ENCODE results near the gene GALK1. TPM values are rescaled to one million over a fixed set of nuclear protein-coding genes. Genes with fewer than 3 reads are reported as not detected.
A peak's percentile ranks its signal among the peaks of the same experiment; 100 is the strongest.

The GALK1 gene
- polyA plus RNA-seq, 3 donors: 44.8 to 108 (median 84.3) TPM

DNA sequence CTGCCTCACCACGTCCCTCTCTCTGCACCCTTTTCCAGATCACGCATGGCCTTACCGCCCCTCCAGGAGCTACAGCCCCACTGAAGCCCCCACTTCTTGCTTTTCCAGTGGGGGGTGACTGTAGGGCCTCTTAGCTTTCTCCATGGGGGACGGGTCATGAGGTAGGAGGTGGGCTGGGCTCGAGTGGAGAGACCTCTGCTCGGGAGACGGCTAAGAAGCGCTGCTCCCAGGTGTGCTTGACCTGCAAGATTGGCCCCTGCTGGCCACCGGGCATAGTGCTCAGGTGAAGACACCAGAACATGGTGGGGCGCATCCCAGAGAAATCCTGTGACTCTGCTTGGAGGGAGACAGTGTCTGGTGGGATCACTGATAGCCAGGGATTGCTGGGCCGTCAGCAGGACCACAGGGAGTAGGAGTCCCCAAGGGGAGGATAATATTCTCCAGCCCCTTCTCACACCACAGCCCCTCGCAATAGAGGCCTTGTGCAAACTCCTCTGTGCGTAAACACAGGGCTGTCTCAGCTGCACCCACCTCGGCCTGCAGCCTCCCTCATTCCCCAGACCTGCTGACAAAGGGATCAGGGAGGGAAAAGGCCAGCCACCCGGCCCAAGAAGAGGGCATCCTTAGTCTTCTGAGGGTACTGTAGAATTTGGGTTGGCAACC is 8.9 kb upstream of the GALK1 start:
- no peak overlapping the region for H3K4me2 ChIP-seq (replicated peaks; ENCODE audit: extremely low read depth, low read length, poor library complexity, severe bottlenecking)
- TF ChIP-seq CTCF (IDR thresholded peaks at IDR 0.05): no peak
- Mint-ChIP-seq H3K9me3 (peaks cover 0 to 8% (median 0%) of the 10 kb centered on the region in 7 donors), H3K4me1 (peaks cover 21% of the 10 kb centered on the region), H3K27ac (peak overlapping the region in 4 of 7 donors; percentile 20 to 87 (median 62)), H3K27me3 (ENCODE audit: low read depth in 3 of 3) (no peaks in the 10 kb centered on the region), H3K4me3 (no peak overlapping the region), H3K36me3 (peaks cover 25 to 48% of the 10 kb centered on the region in 2 donors)
- H3K27ac ChIP-seq (ENCODE audit: low read depth in 1 of 2, low read length in 2 of 2): peak overlapping the region; percentile 11 to 16
- no peak overlapping the region for H3K4me3 ChIP-seq (replicated peaks in 1 of 3; ENCODE audit: low read depth in 2 of 3, low read length in 3 of 3)
- no peak overlapping the region for H3K9ac ChIP-seq (ENCODE audit: insufficient read depth, low read length, poor library complexity, severe bottlenecking)
- H3K9me3 ChIP-seq (replicated peaks in 1 of 2; ENCODE audit: control insufficient read depth in 1 of 2, insufficient read depth in 1 of 2, low read length in 2 of 2): no peaks in the 10 kb centered on the region
- DNase-seq: peak in 1 of 3 donors; percentile 17
- H3K4me1 ChIP-seq (ENCODE audit: control insufficient read depth in 1 of 2, insufficient read depth in 2 of 2, low read length in 2 of 2): peaks cover 17 to 22% of the 10 kb centered on the region in 2 donors
- H3K36me3 ChIP-seq (replicated peaks in 1 of 2; ENCODE audit: control insufficient read depth in 1 of 2, insufficient read depth in 2 of 2, low read length in 2 of 2): peaks cover 21 to 39% of the 10 kb centered on the region in 2 donors
- WGBS (ENCODE audit: insufficient coverage): 96% methylated on average over 7 of the region's 15 CpGs
- H3K27me3 ChIP-seq (ENCODE audit: control insufficient read depth in 2 of 2, insufficient read depth in 2 of 2, low read length in 2 of 2): no peaks in the 10 kb centered on the region
- H2AFZ ChIP-seq (ENCODE audit: insufficient read depth, low read depth, low read length, poor library complexity, severe bottlenecking): no peak overlapping the region
- H4K20me1 ChIP-seq (ENCODE audit: insufficient read depth, low read length): peaks cover 51% of the 10 kb centered on the region
- peaks cover 29% of the 10 kb centered on the region for H3K79me2 ChIP-seq (ENCODE audit: insufficient read depth, low read length)
- intact Hi-C loops (cut with micrococcal nuclease): loop anchor here in 1 of 2 donors (10.0 kb wide), 1 partner anchor 491 kb away; the partner anchor contains the start of gene UBALD2

DNA sequence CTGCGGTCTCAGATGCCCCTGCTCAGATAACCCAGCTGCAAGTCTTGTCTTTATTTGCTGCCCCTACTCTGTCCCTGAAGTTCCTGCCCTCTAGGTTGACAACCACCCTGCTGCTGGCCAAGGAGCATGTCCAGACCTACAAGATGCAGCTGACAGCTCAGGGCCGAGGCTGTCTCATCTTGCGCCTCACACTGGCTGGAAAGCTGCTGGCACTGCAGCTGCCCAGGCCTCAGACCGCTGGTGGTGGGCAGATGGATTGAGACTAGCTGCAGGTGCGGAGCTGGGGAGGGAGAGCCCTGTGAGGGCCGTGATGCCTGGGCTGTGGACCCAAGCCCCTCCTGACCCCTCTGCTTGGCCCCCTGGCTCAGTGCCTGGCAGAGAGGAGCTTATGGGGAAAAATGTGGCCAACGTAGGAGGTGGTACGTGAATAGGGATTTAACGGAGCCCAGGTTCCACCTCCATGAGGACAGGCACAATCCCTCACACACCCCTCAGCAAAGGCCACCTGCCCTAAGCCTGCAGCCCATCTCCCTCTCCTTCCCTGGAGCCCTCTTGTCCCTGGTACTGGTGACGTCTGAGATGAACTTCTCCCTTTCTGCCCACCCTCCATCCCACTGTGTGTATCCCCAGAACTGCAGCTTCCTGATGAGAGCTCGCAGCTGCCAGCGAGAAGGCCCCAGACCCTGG is 8.3 kb upstream of the GALK1 start:
- Histone ChIP-seq H3K4me1 (ENCODE audit: control insufficient read depth in 1 of 2, insufficient read depth in 2 of 2, low read length in 2 of 2) (peaks cover 16 to 22% of the 10 kb centered on the region in 2 donors), H3K27me3 (ENCODE audit: control insufficient read depth in 2 of 2, insufficient read depth in 2 of 2, low read length in 2 of 2) (no peaks in the 10 kb centered on the region), H3K27ac (ENCODE audit: low read depth in 1 of 2, low read length in 2 of 2) (peak overlapping the region in 1 of 2 donors; percentile 15), H3K9me3 (replicated peaks in 1 of 2; ENCODE audit: control insufficient read depth in 1 of 2, insufficient read depth in 1 of 2, low read length in 2 of 2) (no peaks in the 10 kb centered on the region), H4K20me1 (ENCODE audit: insufficient read depth, low read length) (peaks cover 44% of the 10 kb centered on the region), H2AFZ (ENCODE audit: insufficient read depth, low read depth, low read length, poor library complexity, severe bottlenecking) (no peak overlapping the region), H3K79me2 (ENCODE audit: insufficient read depth, low read length) (peaks cover 22% of the 10 kb centered on the region), H3K9ac (ENCODE audit: insufficient read depth, low read length, poor library complexity, severe bottlenecking) (no peak overlapping the region), H3K4me2 (replicated peaks; ENCODE audit: extremely low read depth, low read length, poor library complexity, severe bottlenecking) (no peak overlapping the region), H3K36me3 (replicated peaks in 1 of 2; ENCODE audit: control insufficient read depth in 1 of 2, insufficient read depth in 2 of 2, low read length in 2 of 2) (peaks cover 14 to 32% of the 10 kb centered on the region in 2 donors), H3K4me3 (replicated peaks in 1 of 3; ENCODE audit: low read depth in 2 of 3, low read length in 3 of 3) (no peak overlapping the region)
- Mint-ChIP-seq H3K9me3 (peaks cover 0 to 2% (median 0%) of the 10 kb centered on the region in 7 donors), H3K4me3 (no peak overlapping the region), H3K4me1 (peaks cover 21% of the 10 kb centered on the region), H3K27me3 (ENCODE audit: low read depth in 3 of 3) (no peaks in the 10 kb centered on the region), H3K36me3 (peaks cover 18 to 41% of the 10 kb centered on the region in 2 donors), H3K27ac (peak overlapping the region in 1 of 7 donors; percentile 37)
- 87% methylated on average over 10 of the region's 12 CpGs for WGBS (ENCODE audit: insufficient coverage)
- peak in 1 of 3 donors; percentile 12 for DNase-seq
- intact Hi-C loops (cut with micrococcal nuclease): loop anchor here in 1 of 2 donors (10.0 kb wide), 1 partner anchor 492 kb away; the partner anchor contains the start of gene UBALD2
- TF ChIP-seq CTCF (IDR thresholded peaks at IDR 0.05): no peak
